Bronchial epithelial cell (primary cell): ENCODE data around the gene RHBDL3. TPM values are rescaled to one million over a fixed set of nuclear protein-coding genes. Genes with fewer than 3 reads are reported as not detected.
A peak's percentile ranks its signal among the peaks of the same experiment; 100 is the strongest.

Experiments used
- DNase-seq: peaks from one replicate; pipeline ENCODE4 v3.0.0-alpha.2; 2010; ENCODE audit warnings: low read depth
- FAIRE-seq: peaks from 2 replicates; lab custom pipeline; 2011; peaks lifted over from hg19 to GRCh38; lab: Jason Lieb, UNC
- H3K27me3 ChIP-seq: 2 replicates; pipeline ENCODE4 v1.5.1; 2011; ENCODE audit warnings: low read length; ENCODE audit not compliant: control insufficient read depth, insufficient read depth
- H3K36me3 ChIP-seq: 2 replicates; pipeline ENCODE4 v1.5.1; 2011; ENCODE audit warnings: low read length; ENCODE audit not compliant: control insufficient read depth, insufficient read depth
- H3K4me3 ChIP-seq: 2 replicates; pipeline ENCODE4 v1.5.1; 2011; ENCODE audit warnings: mild to moderate bottlenecking, low read depth, low read length, control low read depth
- total RNA-seq: library from RNA; depleted of rRNA; stranded (reverse); fragments of >200 nt; gene quantifications from 2 replicates; pipeline ENCODE4 v1.2.1, GENCODE V29; 2014
- TF ChIP-seq, protein P1 (sequence below): IDR thresholded peaks from 2 replicates; pipeline ENCODE4 v1.5.1; 2011; ENCODE audit warnings: mild to moderate bottlenecking, moderate library complexity, low read length, control low read depth, inconsistent platforms; ENCODE audit not compliant: insufficient read depth, severe bottlenecking

Gene RHBDL3
- total RNA-seq, 1 donor from 2014 or later: not detected

DNA sequence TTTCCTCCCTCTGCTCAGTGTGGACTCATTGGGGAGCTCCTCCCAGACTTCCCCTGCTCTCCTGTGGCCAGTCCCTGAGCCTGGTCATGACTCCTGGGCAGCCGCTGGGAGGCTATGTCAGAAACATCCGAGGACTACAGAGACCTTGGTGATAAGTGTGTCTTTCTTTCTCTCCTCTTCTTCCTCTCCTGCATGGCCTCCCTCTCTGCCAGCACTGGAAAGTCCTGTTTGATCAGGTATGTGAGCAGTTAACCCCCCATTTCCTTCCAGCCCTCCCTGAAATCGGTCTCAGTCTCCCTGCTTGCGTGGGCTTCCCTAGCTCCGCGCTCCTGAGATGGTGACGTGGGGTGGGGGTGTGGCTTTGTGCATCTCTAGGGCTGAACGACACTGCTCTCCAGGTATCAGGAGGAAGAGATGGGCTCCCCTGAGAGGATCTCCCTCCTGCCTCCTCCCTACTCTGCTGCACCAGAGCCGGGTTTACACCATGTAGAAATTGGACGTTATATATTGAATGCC is 2.1 kb downstream of the RHBDL3 start:
- Histone ChIP-seq H3K36me3 (no peaks in the 10 kb centered on the region), H3K4me3 (no peak overlapping the region), H3K27me3 (peaks cover 37% of the 10 kb centered on the region)
- FAIRE-seq: no peak
- TF ChIP-seq, protein P1, sequence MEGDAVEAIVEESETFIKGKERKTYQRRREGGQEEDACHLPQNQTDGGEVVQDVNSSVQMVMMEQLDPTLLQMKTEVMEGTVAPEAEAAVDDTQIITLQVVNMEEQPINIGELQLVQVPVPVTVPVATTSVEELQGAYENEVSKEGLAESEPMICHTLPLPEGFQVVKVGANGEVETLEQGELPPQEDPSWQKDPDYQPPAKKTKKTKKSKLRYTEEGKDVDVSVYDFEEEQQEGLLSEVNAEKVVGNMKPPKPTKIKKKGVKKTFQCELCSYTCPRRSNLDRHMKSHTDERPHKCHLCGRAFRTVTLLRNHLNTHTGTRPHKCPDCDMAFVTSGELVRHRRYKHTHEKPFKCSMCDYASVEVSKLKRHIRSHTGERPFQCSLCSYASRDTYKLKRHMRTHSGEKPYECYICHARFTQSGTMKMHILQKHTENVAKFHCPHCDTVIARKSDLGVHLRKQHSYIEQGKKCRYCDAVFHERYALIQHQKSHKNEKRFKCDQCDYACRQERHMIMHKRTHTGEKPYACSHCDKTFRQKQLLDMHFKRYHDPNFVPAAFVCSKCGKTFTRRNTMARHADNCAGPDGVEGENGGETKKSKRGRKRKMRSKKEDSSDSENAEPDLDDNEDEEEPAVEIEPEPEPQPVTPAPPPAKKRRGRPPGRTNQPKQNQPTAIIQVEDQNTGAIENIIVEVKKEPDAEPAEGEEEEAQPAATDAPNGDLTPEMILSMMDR: no peak
- peak; percentile 15 for DNase-seq

- no peak for FAIRE-seq
- Histone ChIP-seq H3K27me3 (peaks cover 31% of the 10 kb centered on the region), H3K36me3 (no peaks in the 10 kb centered on the region), H3K4me3 (no peak overlapping the region)
- no peak for DNase-seq
- TF ChIP-seq, protein P1: no peak
Observed at GRCh38 chr17:32268734-32269288, 3.2 kb downstream of the RHBDL3 start.

- TF ChIP-seq, protein P1: no peak
- Histone ChIP-seq H3K27me3 (peaks cover 28% of the 10 kb centered on the region), H3K4me3 (no peak overlapping the region), H3K36me3 (no peaks in the 10 kb centered on the region)
- no peak for DNase-seq
- no peak for FAIRE-seq
Observed at GRCh38 chr17:32269377-32269776, 3.7 kb downstream of the RHBDL3 start.

DNA sequence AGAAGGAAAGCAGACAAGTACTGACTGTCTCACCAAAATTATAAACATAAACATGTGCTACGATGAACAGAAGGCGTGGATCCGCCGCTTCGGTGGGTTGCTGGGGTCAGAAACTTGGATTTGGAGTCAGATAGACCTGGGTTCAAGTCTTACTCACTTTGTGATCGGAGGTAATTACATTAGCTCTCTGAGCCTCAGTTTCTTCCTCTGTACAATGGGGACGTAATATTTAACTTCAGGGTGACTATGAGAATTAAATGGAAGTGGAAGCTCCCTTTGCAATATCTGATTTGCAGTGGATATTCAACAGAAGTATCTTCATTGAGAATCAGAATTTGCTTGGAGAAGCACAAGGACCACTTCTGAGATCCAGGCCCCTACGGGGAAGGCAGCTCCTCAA is 6.2 kb downstream of the RHBDL3 start:
- Histone ChIP-seq H3K36me3 (no peaks in the 10 kb centered on the region), H3K4me3 (no peak overlapping the region), H3K27me3 (peaks cover 16% of the 10 kb centered on the region)
- FAIRE-seq (no peak), DNase-seq (no peak)
- TF ChIP-seq, protein P1: no peak

DNA sequence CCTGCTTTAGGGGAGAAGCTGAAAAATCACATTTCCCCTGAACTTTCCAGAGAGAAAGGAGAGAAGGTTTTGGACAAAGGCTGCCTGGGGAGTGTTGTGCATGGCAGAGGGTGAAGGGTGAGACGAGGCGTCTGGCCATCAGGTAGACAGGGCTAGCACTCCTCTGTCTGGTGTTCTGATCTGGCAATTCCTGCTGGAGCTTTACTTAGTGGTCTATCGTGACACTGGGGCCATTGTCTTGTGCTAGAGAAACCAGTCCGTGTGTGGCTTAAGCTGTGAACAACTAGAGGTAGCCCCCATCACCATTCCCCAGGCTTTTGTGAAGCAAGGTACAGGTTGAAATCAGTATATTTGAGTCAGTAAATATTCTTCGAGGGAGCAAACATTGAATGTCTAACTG is 8.5 kb downstream of the RHBDL3 start:
- TF ChIP-seq, protein P1: no peak
- DNase-seq: no peak
- H3K4me3 ChIP-seq: no peak overlapping the region
- H3K36me3 ChIP-seq: no peaks in the 10 kb centered on the region
- no peak for FAIRE-seq
- peaks cover 5% of the 10 kb centered on the region for H3K27me3 ChIP-seq

- TF ChIP-seq, protein P1: no peak
- no peak overlapping the region for H3K4me3 ChIP-seq
- H3K36me3 ChIP-seq: no peaks in the 10 kb centered on the region
- FAIRE-seq: no peak
- no peak for DNase-seq
- peaks cover 5% of the 10 kb centered on the region for H3K27me3 ChIP-seq
Observed at GRCh38 chr17:32274643-32275042, 9.0 kb downstream of the RHBDL3 start.
